GM18517 (cell line): ENCODE data around the gene CFDP1.
"Not testable (repeated sequence)": the region's sequence is repeated elsewhere in the genome, so short reads cannot be mapped to it uniquely, and the experiment has no call there.

Experiments
- ATAC-seq: cut with Tn5 transposase; IDR thresholded peaks from one replicate; pipeline ENCODE4 v1.9.1; 2021; ENCODE audit warnings: mild to moderate bottlenecking, moderate library complexity; ENCODE audit not compliant: unreplicated experiment

CFDP1 gene

GRCh38 chr16:75272097-75272551 is 161.2 kb downstream of the CFDP1 start:
- no peak for ATAC-seq

- no peak for ATAC-seq
Measured at GRCh38 chr16:75271441-75272096, 161.7 kb downstream of the CFDP1 start.

GRCh38 chr16:75269358-75269757 is 163.9 kb downstream of the CFDP1 start:
- ATAC-seq = not testable (repeated sequence)

- ATAC-seq = no peak
Measured at GRCh38 chr16:75267631-75268264, 165.6 kb downstream of the CFDP1 start.

- ATAC-seq = no peak
Measured at GRCh38 chr16:75266738-75267630, 166.3 kb downstream of the CFDP1 start.

GRCh38 chr16:75265911-75266701 is 167.2 kb downstream of the CFDP1 start:
- ATAC-seq = peak; percentile 57

- peak; percentile 29 for ATAC-seq
Measured at GRCh38 chr16:75264999-75265910, 168.0 kb downstream of the CFDP1 start.

- no peak for ATAC-seq
Measured at GRCh38 chr16:75264457-75264998, 168.8 kb downstream of the CFDP1 start.

- no peak for ATAC-seq
Measured at GRCh38 chr16:75263963-75264445, 169.3 kb downstream of the CFDP1 start.

GRCh38 chr16:75263291-75263962 is 169.9 kb downstream of the CFDP1 start:
- ATAC-seq = no peak

GRCh38 chr16:75262800-75263127 is 170.5 kb downstream of the CFDP1 start:
- no peak for ATAC-seq

- no peak for ATAC-seq
Measured at GRCh38 chr16:75262104-75262799, 171.1 kb downstream of the CFDP1 start.

GRCh38 chr16:75261590-75262078 is 171.7 kb downstream of the CFDP1 start:
- no peak for ATAC-seq

GRCh38 chr16:75260851-75261589 is 172.3 kb downstream of the CFDP1 start:
- no peak for ATAC-seq

- no peak for ATAC-seq
Measured at GRCh38 chr16:75258807-75259141, 174.5 kb downstream of the CFDP1 start.

GRCh38 chr16:75257886-75258806 is 175.2 kb downstream of the CFDP1 start:
- ATAC-seq = no peak
